ENCODE data around the gene TOX4. TPM values are rescaled to one million over a fixed set of nuclear protein-coding genes. Genes with fewer than 3 reads are reported as not detected.

TOX4 gene
- total and polyA plus RNA-seq, 2 of the 8 experiments (the other 6 are each of a cell fraction or from before 2014, with no cell fraction given), result 51.5 to 58.3 TPM

GRCh38 chr14:21523203-21523602 lies 46.2 kb downstream of the TOX4 start:
- WGBS, 2 experiments (ENCODE audit: extremely low coverage in 1 of 2, insufficient coverage in 1 of 2, insufficient read length in 1 of 2, insufficient replicate concordance in 2 of 2, low coverage in 1 of 2, low lambda C conversion rate in 2 of 2, missing lambda C conversion rate in 1 of 2), result 83% methylated on average over 7 of the region's 7 CpGs; no CpG with 5 or more reads in 1 of the 2 experiments
- Histone ChIP-seq H3K14ac (ENCODE audit: insufficient read length) (no peak overlapping the region), H2AK5ac (ENCODE audit: low read depth, low read length) (no peak overlapping the region), H3K23ac (ENCODE audit: insufficient read length) (no peak overlapping the region), H3K27me3 (replicated peaks in 1 of 4; ENCODE audit: control insufficient read depth in 3 of 4, extremely low read depth in 1 of 4, insufficient read depth in 3 of 4, low read length in 3 of 4) (no peaks in the 10 kb centered on the region), H2BK20ac (ENCODE audit: low read length) (no peak overlapping the region), H4K5ac (ENCODE audit: insufficient read length, low read depth, low read length) (no peak overlapping the region), H4K20me1 (replicated peaks in 1 of 2; ENCODE audit: control insufficient read depth in 1 of 2, insufficient read depth in 2 of 2, low read length in 2 of 2) (peaks cover 3 to 30% of the 10 kb centered on the region in 2 experiments), H4K91ac (replicated peaks; ENCODE audit: insufficient read length, low read length) (no peak overlapping the region), H3K27ac (ENCODE audit: low read depth, low read length) (peak overlapping the region; percentile 11; the same call in 1 of the 2 replicates), H2BK12ac (ENCODE audit: low read depth, low read length) (peak overlapping the region; percentile 53; the same call in 1 of the 2 replicates), H3K23me2 (ENCODE audit: low read depth, low read length) (peaks cover 14% of the 10 kb centered on the region), H3K36me3 (ENCODE audit: control insufficient read depth in 2 of 4, insufficient read depth in 4 of 4, low read length in 3 of 4) (peaks cover 24 to 64% (median 37%) of the 10 kb centered on the region in 4 experiments), H3K56ac (replicated peaks; ENCODE audit: insufficient read length, low read depth, low read length) (peak overlapping the region; percentile 25), H2BK5ac (ENCODE audit: low read depth, low read length) (peak overlapping the region; percentile 91), H3K4me3 (ENCODE audit: extremely low read depth in 1 of 4, insufficient read depth in 2 of 4, low read depth in 3 of 4, low read length in 4 of 4) (0 out of 8 replicates have a peak overlapping the region, but pooled peaks of 1 of the 4 experiments have one; percentile 21), H3K9ac (replicated peaks in 1 of 4; ENCODE audit: extremely low read depth in 1 of 4, low read depth in 3 of 4, low read length in 3 of 4) (no peak overlapping the region), H3K79me1 (ENCODE audit: low read depth, low read length) (peaks cover 19% of the 10 kb centered on the region), H3K18ac (ENCODE audit: extremely low read depth, low read length) (no peak overlapping the region; the same call in 1 of the 2 replicates), H3K4me1 (replicated peaks in 1 of 4; ENCODE audit: control insufficient read depth in 3 of 4, insufficient read depth in 4 of 4, low read length in 3 of 4) (peaks cover 0 to 51% (median 30%) of the 10 kb centered on the region in 4 experiments; a peak in 6 of 7 replicates), H3K4me2 (ENCODE audit: insufficient read depth in 1 of 2, low read depth in 2 of 2, low read length in 2 of 2) (peak overlapping the region; percentile 43 to 81), H2BK120ac (replicated peaks; ENCODE audit: low read depth, low read length) (no peak overlapping the region), H3K79me2 (ENCODE audit: control insufficient read depth in 1 of 2, insufficient read depth in 2 of 2, low read length in 2 of 2) (peaks cover 10 to 52% of the 10 kb centered on the region in 2 experiments), H2BK15ac (ENCODE audit: low read length) (no peak overlapping the region), H3K4ac (replicated peaks; ENCODE audit: insufficient read length, low read depth, low read length) (no peak overlapping the region), H2AFZ (ENCODE audit: low read length) (no peak overlapping the region), H4K8ac (ENCODE audit: extremely low read depth, insufficient read depth, low read length) (peak overlapping the region; percentile 64; the same call in 1 of the 2 replicates), H3K9me3 (ENCODE audit: insufficient read depth in 2 of 2, low read depth in 1 of 2, low read length in 1 of 2) (no peaks in the 10 kb centered on the region)
- FAIRE-seq (no peak), DNase-seq (ENCODE audit: low read depth in 1 of 2, low spot score in 2 of 2) (no peak)
- POLR2A ChIA-PET (ENCODE audit: partially characterized antibody), result interaction anchor here (0.6 to 32.5 kb wide), 9 partner anchors 4 to 93 kb away, joined by 3 to 769 read pairs (median 4); partner anchors contain the start of genes CHD8, METTL3 and SALL2
- CTCF ChIA-PET (ENCODE audit: partially characterized antibody), result interaction anchor here (1.5 to 3.0 kb wide), 4 partner anchors 9 to 28 kb away, joined by 4 to 22 read pairs (median 8); no protein-coding TSS in a partner anchor
- TF ChIP-seq NANOG (IDR thresholded peaks at IDR 0.05; ENCODE audit: insufficient read depth, low read depth, low read length, poor library complexity, severe bottlenecking) (no peak), HDAC6 (IDR thresholded peaks at IDR 0.05; ENCODE audit: low read depth, low read length) (no peak), SUZ12 (IDR thresholded peaks at IDR 0.05; ENCODE audit: low read length) (no peak), SIX5 (IDR thresholded peaks at IDR 0.05; ENCODE audit: low read depth, low read length) (no peak), BCL11A (IDR thresholded peaks at IDR 0.05; ENCODE audit: low read depth in 2 of 2, low read length in 2 of 2) (no peak), CTBP2 (IDR thresholded peaks at IDR 0.05; ENCODE audit: borderline replicate concordance, insufficient read depth, insufficient read length, low read length) (no peak), ATF2 (IDR thresholded peaks at IDR 0.05; ENCODE audit: low read length) (no peak), CTCF (IDR thresholded peaks at IDR 0.05; ENCODE audit: control extremely low read depth in 1 of 3, insufficient read depth in 1 of 3, low read depth in 1 of 3, low read length in 3 of 3) (no peak)
